SK-N-SH (cell line): Measurements from ENCODE around the gene PURA. TPM values are rescaled to one million over a fixed set of nuclear protein-coding genes. Genes with fewer than 3 reads are reported as not detected.

ENCODE experiments used
- CTCF ChIA-PET: fragments of 300-600, 350-600 bp; formaldehyde crosslinking; extraction: SDS; loops from one replicate; lab custom pipeline; 2021; lab: Yijun Ruan, JAX
- POLR2A ChIA-PET: fragments of 350-600 bp; sonication (Branson Sonifier 250); formaldehyde crosslinking; extraction: SDS; loops from one replicate; lab custom pipeline; 2020; ENCODE audit warnings: antibody characterized with exemption, inconsistent platforms; lab: Yijun Ruan, JAX
- DNase-seq: peaks from one replicate; pipeline ENCODE4 v3.0.0; 2012
- H2AFZ ChIP-seq: fragments of 200-600 bp; sonication (generic); 2 replicates; pipeline ENCODE4 v1.8.1; 2016; ENCODE audit warnings: antibody characterized with exemption, mild to moderate bottlenecking, low read depth
- H3F3A ChIP-seq: fragments of 200-600 bp; sonication (generic); replicated peaks from 2 replicates; pipeline ENCODE3; 2016; ENCODE audit warnings: antibody characterized with exemption, mild to moderate bottlenecking; ENCODE audit not compliant: insufficient read depth
- H3K27ac ChIP-seq, 2 experiments: fragments of 200-500 bp in 1 of 2; fragments of 200-600 bp in 1 of 2; sonication (Bioruptor generic) in 1 of 2; sonication (generic), shearing (Covaris generic) in 1 of 2; 2 replicates each; pipeline versions ENCODE4 v1.5.1 to v1.6.1; 2014 to 2016; ENCODE audit warnings: low read depth in 2 of 2, inconsistent platforms in 1 of 2, low read length in 1 of 2, mild to moderate bottlenecking in 1 of 2, mixed read lengths in 1 of 2
- H3K27me3 ChIP-seq: fragments of 200-600 bp; sonication (generic), shearing (Covaris generic); 2 replicates; pipeline ENCODE4 v1.6.1; 2016; ENCODE audit warnings: mixed run types; ENCODE audit not compliant: insufficient read depth
- H3K36me3 ChIP-seq, 2 experiments: fragments of 200-500 bp in 1 of 2; fragments of 200-600 bp in 1 of 2; sonication (Bioruptor generic) in 1 of 2; sonication (generic) in 1 of 2; replicated peaks in 1 of 2; 2 replicates each; pipeline versions ENCODE3 to v1.5.1; 2014 to 2016; ENCODE audit warnings: low read length in 1 of 2, mild to moderate bottlenecking in 1 of 2; ENCODE audit not compliant: insufficient read depth in 2 of 2, control insufficient read depth in 1 of 2
- H3K4me1 ChIP-seq, 2 experiments: fragments of 200-500 bp in 1 of 2; fragments of 200-600 bp in 1 of 2; sonication (Bioruptor generic) in 1 of 2; sonication (generic), shearing (Covaris generic) in 1 of 2; 2 replicates each; pipeline versions ENCODE4 v1.5.1 to v1.6.1; 2014 to 2016; ENCODE audit warnings: low read depth in 1 of 2, low read length in 1 of 2, mixed run types in 1 of 2; ENCODE audit not compliant: insufficient read depth in 2 of 2, control insufficient read depth in 1 of 2
- H3K4me2 ChIP-seq: fragments of 200-600 bp; sonication (generic), shearing (Covaris generic); 2 replicates; pipeline ENCODE4 v1.6.1; 2017; ENCODE audit warnings: mixed run types
- H3K4me3 ChIP-seq, 2 experiments: fragments of 200-500 bp in 1 of 2; fragments of 200-600 bp in 1 of 2; sonication (Bioruptor generic) in 1 of 2; sonication (generic), shearing (Covaris generic) in 1 of 2; 2 replicates each; pipeline versions ENCODE4 v1.5.1 to v1.8.1; 2014 to 2016; ENCODE audit warnings: low read depth in 2 of 2, inconsistent platforms in 1 of 2, low read length in 1 of 2, mild to moderate bottlenecking in 1 of 2, mixed read lengths in 1 of 2, moderate library complexity in 1 of 2
- H3K79me2 ChIP-seq: fragments of 200-600 bp; sonication (generic); 2 replicates; pipeline ENCODE4 v1.8.1; 2017; ENCODE audit warnings: mild to moderate bottlenecking; ENCODE audit not compliant: insufficient read depth
- H3K9ac ChIP-seq: fragments of 200-600 bp; sonication (generic); 2 replicates; pipeline ENCODE4 v1.6.1; 2017; ENCODE audit warnings: mixed run types
- H3K9me2 ChIP-seq: fragments of 200-600 bp; sonication (generic); 2 replicates; pipeline ENCODE4 v1.6.1; 2017; ENCODE audit warnings: mixed run types
- H3K9me3 ChIP-seq: fragments of 200-600 bp; sonication (generic); 2 replicates; pipeline ENCODE4 v1.6.1; 2017; ENCODE audit warnings: mixed run types, mild to moderate bottlenecking, moderate library complexity
- H4K20me1 ChIP-seq: fragments of 200-600 bp; sonication (generic); 2 replicates; pipeline ENCODE4 v1.6.1; 2017; ENCODE audit warnings: mild to moderate bottlenecking, mixed run types; ENCODE audit not compliant: insufficient read depth
- EP300 ChIP-seq, 2 experiments: IDR thresholded peaks; 2 replicates each; pipeline versions ENCODE4 v1.4.0 to v1.6.1; 2012; ENCODE audit warnings: borderline replicate concordance in 1 of 2, low read depth in 1 of 2, low read length in 1 of 2
- EZH2phosphoT487 ChIP-seq: fragments of 200-600 bp; sonication (generic); IDR thresholded peaks from 2 replicates; pipeline ENCODE4 v1.6.1; 2017; ENCODE audit warnings: low read depth, mixed run types, mild to moderate bottlenecking, antibody characterized with exemption, moderate library complexity, borderline replicate concordance
- FOXJ3 ChIP-seq: sonication (generic); formaldehyde crosslinking; IDR thresholded peaks from 2 replicates; pipeline ENCODE4 v1.5.1; 2020; ENCODE audit warnings: mild to moderate bottlenecking, missing genetic modification reagents
- FOXM1 ChIP-seq: IDR thresholded peaks from 2 replicates; pipeline ENCODE4 v1.4.0; 2012; ENCODE audit warnings: low read depth, mild to moderate bottlenecking
- GATA2 ChIP-seq: sonication (generic); formaldehyde crosslinking; IDR thresholded peaks from 2 replicates; pipeline ENCODE4 v1.5.0; 2020; ENCODE audit warnings: mild to moderate bottlenecking, missing genetic modification reagents
- MXI1 ChIP-seq: IDR thresholded peaks from 2 replicates; pipeline ENCODE4 v1.6.1; 2012; ENCODE audit warnings: mild to moderate bottlenecking, low read depth, low read length, improper control_type of control experiment
- NFIC ChIP-seq: IDR thresholded peaks from 2 replicates; pipeline ENCODE4 v1.4.0; 2012; ENCODE audit warnings: borderline replicate concordance
- NRF1 ChIP-seq: IDR thresholded peaks from 2 replicates; pipeline ENCODE4 v1.6.1; 2012; ENCODE audit warnings: low read depth, mild to moderate bottlenecking, low read length
- RFX5 ChIP-seq: IDR thresholded peaks from 2 replicates; pipeline ENCODE4 v1.6.1; 2012; ENCODE audit warnings: mild to moderate bottlenecking, improper control_type of control experiment, low read length
- RXRA ChIP-seq: IDR thresholded peaks from 2 replicates; pipeline ENCODE4 v1.4.0; 2012; ENCODE audit warnings: low read depth, mild to moderate bottlenecking, borderline replicate concordance
- SIN3A ChIP-seq: IDR thresholded peaks from 2 replicates; pipeline ENCODE4 v1.6.1; 2012; ENCODE audit warnings: low read depth, mild to moderate bottlenecking, low read length, moderate library complexity, borderline replicate concordance
- TAF1 ChIP-seq: IDR thresholded peaks from 2 replicates; pipeline ENCODE4 v1.6.1; 2012; ENCODE audit warnings: low read depth, mild to moderate bottlenecking, low read length, moderate library complexity, borderline replicate concordance
- TEAD4 ChIP-seq: IDR thresholded peaks from 2 replicates; pipeline ENCODE4 v1.4.0; 2012; ENCODE audit warnings: mild to moderate bottlenecking, borderline replicate concordance; ENCODE audit not compliant: insufficient read depth
- YY1 ChIP-seq: IDR thresholded peaks from 2 replicates; pipeline ENCODE4 v1.4.0; 2012; ENCODE audit warnings: low read depth, mild to moderate bottlenecking
- WGBS: methylation state at CpG from one replicate; pipeline ENCODE4 v1.1.6; 2017; ENCODE audit warnings: low lambda C conversion rate; 5-methylcytosine and 5-hydroxymethylcytosine counted together
- polyA plus RNA-seq, 3 experiments: library from polyadenylated mRNA; depleted of rRNA; stranded (reverse); fragments of >200 nt; gene quantifications; 2 replicates each; pipeline ENCODE4 v1.2.3, GENCODE V29; 2012
- TF ChIP-seq, protein P1 (sequence below): IDR thresholded peaks from 2 replicates; pipeline ENCODE4 v1.4.0; 2012; ENCODE audit warnings: low read depth, borderline replicate concordance
- TF ChIP-seq, protein P2 (sequence below): IDR thresholded peaks from 2 replicates; pipeline ENCODE4 v1.6.1; 2012; ENCODE audit warnings: mild to moderate bottlenecking, low read depth, low read length, moderate library complexity
- TF ChIP-seq, protein P3 (sequence below): IDR thresholded peaks from 2 replicates; pipeline ENCODE4 v1.4.0; 2012; ENCODE audit warnings: low read depth
- TF ChIP-seq, protein P4 (sequence below): IDR thresholded peaks from 2 replicates; pipeline ENCODE4; 2012

PURA gene
- polyA plus RNA-seq, 1 of the 3 experiments (the other 2 are of a cell fraction): 2.4 TPM

DNA sequence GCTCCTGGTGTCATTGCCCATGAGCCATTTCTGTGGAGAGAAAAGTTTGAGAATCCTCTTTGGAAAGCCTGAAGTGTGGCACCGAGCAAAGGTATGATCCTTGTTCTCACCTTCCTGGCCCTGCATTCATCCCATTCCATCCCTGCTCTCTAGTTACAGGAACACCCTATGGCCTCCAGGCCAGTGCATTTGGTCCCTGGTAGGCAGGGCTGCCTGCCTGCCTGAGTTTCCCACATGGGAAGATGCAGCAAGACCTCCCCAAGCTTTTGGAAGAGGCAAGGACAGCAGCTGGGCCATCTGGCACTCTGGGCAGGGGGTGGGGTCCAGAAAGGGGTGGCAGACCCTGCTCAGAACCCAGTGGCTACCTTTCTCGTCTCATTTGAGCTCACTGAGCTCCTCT, 36.3 kb downstream of the PURA start:
- no peaks in the 10 kb centered on the region for H3K9me2 ChIP-seq
- DNase-seq: no peak
- no peaks in the 10 kb centered on the region for H3K36me3 ChIP-seq
- ChIA-PET CTCF (interaction anchor here (0.9 to 13.5 kb wide), 3 partner anchors 28 to 363 kb away, joined by 4 to 147 read pairs (median 4); no protein-coding TSS in a partner anchor), POLR2A (no interaction called here)
- 82% methylated on average over 2 of the region's 2 CpGs for WGBS
- H2AFZ ChIP-seq: no peak overlapping the region
- H3K9ac ChIP-seq: no peak overlapping the region
- peaks cover 3% of the 10 kb centered on the region for H3F3A ChIP-seq
- H3K4me2 ChIP-seq: no peak overlapping the region
- H3K79me2 ChIP-seq: peaks cover 3% of the 10 kb centered on the region; the same call in 1 of the 2 replicates
- no peak overlapping the region for H3K27ac ChIP-seq
- H3K4me3 ChIP-seq: no peak overlapping the region
- H3K9me3 ChIP-seq: no peaks in the 10 kb centered on the region
- peaks cover 0 to 9% of the 10 kb centered on the region in 2 experiments; a peak in 1 of 4 replicates for H3K4me1 ChIP-seq
- H3K27me3 ChIP-seq: no peaks in the 10 kb centered on the region
- H4K20me1 ChIP-seq: peaks cover 10% of the 10 kb centered on the region
- TF ChIP-seq RXRA (no peak), FOXM1 (no peak), NFIC (no peak), NRF1 (no peak), TEAD4 (no peak), EP300 (IDR thresholded peaks at IDR 0.05; ENCODE audit: borderline replicate concordance in 1 of 2, low read depth in 1 of 2, low read length in 1 of 2) (no peak), FOXJ3 (no peak), RFX5 (no peak), TAF1 (no peak), GATA2 (CRISPR knock-in tag) (no peak), YY1 (no peak), EZH2phosphoT487 (no peak), MXI1 (no peak), SIN3A (no peak)
- TF ChIP-seq, protein P1, sequence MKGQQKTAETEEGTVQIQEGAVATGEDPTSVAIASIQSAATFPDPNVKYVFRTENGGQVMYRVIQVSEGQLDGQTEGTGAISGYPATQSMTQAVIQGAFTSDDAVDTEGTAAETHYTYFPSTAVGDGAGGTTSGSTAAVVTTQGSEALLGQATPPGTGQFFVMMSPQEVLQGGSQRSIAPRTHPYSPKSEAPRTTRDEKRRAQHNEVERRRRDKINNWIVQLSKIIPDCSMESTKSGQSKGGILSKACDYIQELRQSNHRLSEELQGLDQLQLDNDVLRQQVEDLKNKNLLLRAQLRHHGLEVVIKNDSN: no peak
- TF ChIP-seq, protein P2, sequence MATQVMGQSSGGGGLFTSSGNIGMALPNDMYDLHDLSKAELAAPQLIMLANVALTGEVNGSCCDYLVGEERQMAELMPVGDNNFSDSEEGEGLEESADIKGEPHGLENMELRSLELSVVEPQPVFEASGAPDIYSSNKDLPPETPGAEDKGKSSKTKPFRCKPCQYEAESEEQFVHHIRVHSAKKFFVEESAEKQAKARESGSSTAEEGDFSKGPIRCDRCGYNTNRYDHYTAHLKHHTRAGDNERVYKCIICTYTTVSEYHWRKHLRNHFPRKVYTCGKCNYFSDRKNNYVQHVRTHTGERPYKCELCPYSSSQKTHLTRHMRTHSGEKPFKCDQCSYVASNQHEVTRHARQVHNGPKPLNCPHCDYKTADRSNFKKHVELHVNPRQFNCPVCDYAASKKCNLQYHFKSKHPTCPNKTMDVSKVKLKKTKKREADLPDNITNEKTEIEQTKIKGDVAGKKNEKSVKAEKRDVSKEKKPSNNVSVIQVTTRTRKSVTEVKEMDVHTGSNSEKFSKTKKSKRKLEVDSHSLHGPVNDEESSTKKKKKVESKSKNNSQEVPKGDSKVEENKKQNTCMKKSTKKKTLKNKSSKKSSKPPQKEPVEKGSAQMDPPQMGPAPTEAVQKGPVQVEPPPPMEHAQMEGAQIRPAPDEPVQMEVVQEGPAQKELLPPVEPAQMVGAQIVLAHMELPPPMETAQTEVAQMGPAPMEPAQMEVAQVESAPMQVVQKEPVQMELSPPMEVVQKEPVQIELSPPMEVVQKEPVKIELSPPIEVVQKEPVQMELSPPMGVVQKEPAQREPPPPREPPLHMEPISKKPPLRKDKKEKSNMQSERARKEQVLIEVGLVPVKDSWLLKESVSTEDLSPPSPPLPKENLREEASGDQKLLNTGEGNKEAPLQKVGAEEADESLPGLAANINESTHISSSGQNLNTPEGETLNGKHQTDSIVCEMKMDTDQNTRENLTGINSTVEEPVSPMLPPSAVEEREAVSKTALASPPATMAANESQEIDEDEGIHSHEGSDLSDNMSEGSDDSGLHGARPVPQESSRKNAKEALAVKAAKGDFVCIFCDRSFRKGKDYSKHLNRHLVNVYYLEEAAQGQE: no peak
- TF ChIP-seq, protein P3, sequence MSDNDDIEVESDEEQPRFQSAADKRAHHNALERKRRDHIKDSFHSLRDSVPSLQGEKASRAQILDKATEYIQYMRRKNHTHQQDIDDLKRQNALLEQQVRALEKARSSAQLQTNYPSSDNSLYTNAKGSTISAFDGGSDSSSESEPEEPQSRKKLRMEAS: no peak
- TF ChIP-seq, protein P4, sequence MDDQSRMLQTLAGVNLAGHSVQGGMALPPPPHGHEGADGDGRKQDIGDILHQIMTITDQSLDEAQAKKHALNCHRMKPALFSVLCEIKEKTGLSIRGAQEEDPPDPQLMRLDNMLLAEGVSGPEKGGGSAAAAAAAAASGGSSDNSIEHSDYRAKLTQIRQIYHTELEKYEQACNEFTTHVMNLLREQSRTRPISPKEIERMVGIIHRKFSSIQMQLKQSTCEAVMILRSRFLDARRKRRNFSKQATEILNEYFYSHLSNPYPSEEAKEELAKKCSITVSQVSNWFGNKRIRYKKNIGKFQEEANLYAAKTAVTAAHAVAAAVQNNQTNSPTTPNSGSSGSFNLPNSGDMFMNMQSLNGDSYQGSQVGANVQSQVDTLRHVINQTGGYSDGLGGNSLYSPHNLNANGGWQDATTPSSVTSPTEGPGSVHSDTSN: no peak
